Iris pigment epithelial cell (primary cell): ENCODE results near the gene ANKRD55.
"Not testable (repeated sequence)": the region's sequence is repeated elsewhere in the genome, so short reads cannot be mapped to it uniquely, and the experiment has no call there.

Experiments used
- DNase-seq: peaks from one replicate; pipeline ENCODE4 v3.0.0-alpha.2; 2011; ENCODE audit warnings: low read depth

Gene ANKRD55

DNA sequence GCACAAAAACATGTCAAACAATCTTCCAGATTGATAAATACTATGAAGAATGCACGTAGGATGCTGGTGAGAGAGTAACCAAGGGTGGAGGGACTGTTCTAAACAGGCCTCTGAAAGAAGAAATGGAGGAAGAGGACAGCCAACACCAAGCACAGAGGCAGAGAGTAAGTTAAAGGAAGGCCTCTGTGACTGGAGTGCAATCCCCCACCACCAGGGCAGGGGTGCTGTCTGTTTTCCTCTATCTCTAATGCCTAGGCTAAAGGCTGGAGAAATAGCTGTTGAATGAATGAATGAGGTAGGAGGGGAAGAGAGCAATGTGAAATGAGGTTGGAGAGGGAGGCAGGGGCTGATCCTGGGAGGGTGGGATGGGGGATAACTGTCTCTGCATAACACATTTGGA is 88.9 kb downstream of the ANKRD55 start:
- no peak for DNase-seq

DNA sequence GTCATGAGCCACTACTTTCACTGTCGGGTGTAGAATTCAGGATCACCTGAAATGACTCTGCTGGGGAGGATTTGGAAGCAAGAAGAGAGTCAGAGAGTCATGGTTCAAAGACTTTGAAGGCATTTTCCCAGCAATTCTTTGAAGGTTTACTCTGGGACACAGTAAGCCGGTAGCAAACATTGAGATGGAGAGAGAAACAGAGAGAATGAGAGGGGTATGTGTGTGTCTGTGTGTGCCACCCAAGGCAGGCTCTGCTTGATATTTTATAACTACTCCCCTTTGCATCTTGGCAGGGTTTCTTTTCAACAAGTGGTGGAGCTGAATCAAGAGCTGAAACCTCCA is 89.8 kb downstream of the ANKRD55 start:
- DNase-seq, result no peak

DNA sequence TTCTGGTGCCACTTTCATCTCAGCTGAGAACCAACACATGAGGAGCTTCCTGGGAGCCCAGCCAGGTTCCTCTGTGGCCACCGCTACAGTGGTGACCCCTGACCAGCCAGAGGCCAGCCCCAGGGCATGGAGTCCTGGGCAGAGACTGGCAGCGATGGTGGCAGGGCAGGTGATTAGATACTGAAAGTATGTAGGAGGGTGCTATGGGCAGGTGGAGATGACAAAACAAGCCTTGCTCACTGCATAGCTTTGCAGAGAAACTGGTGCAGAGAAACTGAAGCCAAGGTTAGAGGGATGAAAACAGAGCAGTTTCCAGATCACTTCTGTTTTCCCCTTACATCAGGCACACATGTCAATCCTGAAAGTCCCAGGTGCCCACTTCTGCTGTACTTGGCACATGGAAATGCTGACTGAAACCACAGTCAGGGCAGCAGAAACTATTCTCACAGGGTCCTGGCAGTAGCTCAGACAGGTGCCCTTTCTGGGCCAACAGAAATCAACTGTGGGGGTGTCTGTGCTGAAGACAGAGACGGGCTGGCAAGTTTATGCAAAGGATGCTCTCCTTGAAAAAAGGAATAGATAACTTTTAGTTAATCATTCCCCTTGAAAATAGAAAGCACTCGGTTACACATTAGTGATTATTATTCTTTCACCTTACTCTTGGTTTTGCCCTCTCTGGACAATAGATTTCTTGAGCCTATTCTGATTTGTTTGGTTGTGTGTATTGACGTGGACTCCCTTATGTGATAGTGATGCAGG is 90.3 kb downstream of the ANKRD55 start:
- no peak for DNase-seq

DNA sequence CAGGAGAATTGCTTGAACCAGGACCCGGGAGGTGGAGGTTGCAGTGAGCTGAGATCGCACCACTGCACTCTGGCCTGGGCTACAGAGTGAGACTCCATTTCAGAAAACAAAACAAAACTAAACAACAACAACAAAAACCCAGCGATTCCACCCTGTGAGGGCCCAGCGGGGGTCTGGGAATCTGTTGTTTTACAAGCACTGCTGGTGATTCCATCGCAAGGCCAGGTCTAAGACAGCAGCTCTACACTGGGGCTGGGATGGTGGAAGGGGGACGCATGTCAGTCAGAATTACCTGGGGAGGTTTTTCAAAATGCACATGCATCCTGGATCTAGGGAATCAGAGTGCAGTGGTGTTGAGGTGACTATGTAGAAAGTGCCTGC is 90.9 kb downstream of the ANKRD55 start:
- no peak for DNase-seq

DNA sequence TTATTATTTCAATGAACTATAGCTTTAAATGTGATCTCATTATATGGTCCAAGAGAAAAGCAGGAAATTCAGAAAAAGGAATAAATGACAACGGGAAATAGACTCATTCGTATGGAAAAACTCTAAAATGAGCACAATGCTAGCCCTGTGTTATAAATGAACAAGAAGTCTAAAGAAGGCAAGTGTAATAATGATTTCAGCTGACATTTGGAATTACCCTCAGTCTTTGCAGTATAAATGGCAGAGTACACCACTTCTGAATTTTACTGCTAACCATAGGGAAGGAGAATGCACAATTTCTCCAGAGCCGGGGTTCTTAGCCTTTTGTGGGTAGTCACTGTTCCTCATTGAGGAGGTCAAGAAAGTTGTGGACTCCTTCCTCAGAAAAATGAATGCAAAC is 93.1 kb downstream of the ANKRD55 start:
- no peak for DNase-seq

DNA sequence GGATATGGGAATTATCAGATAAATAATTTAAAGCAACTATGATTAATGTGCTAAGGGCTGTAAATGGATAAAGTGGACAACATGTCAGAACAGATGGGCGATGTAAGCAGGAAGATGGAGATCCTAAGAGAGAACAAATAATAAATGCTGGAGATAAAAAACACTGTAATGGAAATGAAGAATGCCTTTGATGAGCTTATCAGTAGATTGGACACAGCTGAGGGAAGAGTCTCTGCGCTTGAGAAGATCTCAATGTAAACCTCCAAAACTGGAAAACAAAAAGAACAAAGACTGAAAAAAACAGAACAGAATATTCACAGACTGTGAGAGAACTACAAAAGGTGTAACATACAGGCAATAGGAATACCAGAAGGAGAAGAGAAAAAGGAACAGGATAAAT is 102.5 kb downstream of the ANKRD55 start:
- no peak for DNase-seq

DNA sequence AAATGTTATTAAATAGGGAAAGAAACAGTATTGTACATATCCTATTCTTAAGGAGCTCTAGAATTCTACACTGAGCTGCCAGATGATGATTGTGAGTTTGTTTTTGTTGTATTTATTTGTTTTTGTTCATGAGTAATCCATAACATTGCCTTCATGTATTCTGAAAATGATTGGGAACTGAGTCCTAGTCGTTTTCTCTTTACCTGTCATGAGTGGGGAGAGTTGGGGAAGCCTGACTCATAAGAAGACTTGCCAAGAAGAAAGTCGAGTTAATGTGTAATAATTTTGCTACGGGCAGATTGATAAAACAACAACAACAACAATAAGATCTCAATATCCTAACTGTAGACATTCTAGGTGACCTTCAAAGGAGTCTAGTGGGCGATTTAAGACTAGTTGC is 103.8 kb downstream of the ANKRD55 start:
- DNase-seq, result peak; percentile 29

DNA sequence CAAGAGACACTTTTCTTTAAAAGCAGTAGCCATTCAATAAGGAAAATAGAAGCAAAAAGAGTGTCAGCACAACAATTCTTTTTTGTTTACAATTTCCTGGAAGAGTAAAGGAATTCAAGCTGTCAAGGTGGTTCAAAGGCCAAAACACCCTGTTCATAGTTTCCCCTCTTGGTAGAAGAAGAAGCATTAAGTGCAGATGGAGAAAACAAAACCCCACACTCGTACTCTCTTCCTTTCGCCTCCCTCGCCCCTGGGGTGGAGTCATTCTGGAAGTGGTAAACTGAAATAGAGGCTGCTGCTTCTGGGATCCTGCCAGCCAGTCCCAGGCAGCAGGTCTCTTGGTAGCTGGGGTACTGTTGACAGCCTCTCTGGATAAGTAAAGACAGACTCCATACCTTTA is 105.0 kb downstream of the ANKRD55 start:
- DNase-seq, result no peak

DNA sequence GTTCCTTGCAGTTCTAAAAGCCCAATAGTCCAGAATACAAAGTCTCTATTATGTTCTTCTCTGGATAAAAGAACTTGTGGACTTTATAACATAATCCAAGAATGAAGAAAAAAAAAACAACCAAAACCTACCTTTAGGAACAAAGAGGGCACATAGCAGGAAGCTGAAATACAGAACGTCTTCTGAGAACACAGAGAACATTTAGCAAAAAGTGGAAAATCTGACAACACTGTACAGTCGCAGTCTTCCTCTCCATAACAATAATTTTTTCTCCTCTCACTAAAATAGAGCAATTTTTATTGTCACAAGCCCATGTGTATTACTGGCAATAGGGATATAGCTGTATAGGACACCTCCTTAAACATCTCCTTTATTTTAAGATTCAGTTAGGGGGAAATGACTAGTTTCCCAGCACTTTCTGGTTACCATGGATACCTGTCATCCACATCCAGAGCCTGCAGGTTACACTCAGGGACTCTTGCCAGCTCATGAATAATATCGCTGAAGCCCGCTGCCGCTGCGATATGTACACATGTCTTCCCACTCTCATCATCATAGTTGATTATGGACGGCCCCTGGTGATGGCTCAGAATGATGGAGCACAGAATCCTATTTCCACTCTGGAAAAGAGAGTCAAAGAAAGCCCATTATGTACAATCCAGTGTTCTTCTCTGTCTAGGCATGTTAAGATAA is 106.5 kb downstream of the ANKRD55 start:
- peak; percentile 60 for DNase-seq

DNA sequence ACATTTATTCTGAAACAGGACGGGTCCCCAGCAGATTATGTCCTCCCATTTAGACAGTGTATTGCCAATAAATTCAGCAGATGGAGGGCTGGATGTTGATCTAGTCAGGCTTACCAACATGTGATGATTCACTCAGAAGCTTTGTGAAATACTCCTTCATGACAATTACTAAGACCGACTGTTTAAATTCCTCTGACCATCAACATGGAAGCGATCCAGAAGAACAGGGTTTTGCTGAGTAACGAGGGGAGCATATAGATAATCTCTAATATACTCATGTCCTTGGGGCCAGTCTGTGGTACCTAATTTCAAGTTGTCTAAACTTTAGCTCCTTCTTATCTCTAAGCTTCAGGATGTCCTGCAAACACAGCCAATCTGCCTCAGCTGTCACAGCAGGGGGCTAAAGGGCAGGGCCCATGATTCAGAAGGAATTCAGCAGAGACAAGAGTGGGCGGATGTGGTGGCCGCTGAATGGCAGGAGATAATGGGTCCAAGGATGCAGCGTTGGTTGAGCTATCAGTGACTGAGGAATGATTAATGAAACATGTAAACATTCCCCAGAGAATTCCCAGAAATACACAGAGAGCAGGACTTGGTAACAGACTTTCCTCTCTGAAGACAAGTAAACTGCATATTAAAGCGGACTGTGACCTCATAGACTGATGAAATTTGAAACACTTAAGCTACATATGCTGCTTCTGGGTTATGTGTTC is 109.4 kb downstream of the ANKRD55 start:
- peak; percentile 99 for DNase-seq

DNA sequence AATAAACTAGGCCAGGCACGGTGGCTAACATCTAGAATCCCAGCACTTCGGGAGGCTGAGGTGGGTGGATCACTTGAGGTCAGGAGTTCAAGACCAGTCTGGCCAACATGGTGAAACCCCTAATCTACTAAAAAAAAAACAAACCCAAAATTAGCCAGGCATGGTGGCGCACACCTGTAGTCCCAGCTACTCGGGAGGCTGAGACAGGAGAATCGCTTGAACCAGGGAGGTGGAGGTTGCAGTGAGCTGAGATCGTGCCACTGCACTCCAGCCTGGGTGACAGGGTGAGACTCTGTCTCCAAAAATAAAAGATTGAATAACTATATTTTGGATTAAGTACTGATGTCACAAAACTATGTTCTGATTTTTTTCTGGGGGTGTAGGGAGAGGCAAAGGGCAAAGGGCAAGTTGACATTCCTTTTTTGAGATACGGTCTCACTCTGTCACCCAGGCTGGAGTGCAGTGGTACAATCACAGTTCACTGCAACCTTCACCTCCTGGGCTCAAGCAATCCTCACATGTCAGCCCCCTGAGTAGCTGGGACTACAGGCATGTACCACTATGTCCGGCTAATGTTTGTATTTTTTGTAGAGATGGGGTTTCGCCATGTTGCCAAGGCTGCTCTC is 110.7 kb downstream of the ANKRD55 start:
- DNase-seq, result not testable (repeated sequence)

DNA sequence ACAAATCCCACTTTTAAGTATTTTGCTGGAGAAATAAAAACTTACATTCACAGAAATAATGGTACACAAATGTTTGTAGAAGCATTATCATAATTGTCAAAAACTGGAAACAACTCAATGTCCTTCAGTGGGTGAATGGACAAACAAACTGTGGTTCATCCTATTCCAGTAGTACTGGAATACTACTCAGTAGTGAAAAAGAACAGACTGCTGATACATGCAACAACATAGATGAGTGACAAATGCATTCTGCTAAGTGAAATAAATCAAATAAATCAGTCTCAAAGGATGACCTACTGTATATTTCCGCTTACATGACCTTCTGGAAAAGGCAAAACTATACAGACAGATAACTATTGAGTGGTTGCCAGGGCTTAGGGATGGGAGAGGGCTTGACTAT is 114.1 kb downstream of the ANKRD55 start:
- DNase-seq, result no peak

DNA sequence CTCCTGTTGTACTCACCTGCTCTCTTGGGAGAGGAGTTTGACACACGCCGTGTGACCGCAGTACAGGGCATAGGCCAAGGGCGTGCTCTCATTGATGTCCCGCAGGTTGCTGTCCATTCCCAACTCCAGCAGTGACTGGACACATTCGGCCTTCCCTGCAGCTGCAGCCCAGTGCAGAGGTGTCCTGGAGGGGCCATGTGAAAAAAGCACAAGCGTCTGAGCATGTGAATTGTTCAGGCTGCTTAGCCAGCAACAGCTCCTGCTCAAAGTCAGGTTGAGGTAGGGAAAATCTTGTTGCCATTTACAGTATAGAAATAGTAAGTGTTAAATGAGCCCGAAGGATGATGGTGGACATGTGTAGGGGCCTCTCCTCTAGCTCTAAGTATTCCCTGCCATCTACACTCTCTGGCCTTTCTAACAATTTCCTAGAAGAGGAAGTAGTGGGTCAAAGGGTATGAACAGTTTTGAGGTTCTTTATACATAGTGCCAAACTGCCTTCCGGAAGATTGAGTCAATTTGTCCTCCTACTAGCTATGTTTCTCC is 116.5 kb downstream of the ANKRD55 start:
- no peak for DNase-seq

DNA sequence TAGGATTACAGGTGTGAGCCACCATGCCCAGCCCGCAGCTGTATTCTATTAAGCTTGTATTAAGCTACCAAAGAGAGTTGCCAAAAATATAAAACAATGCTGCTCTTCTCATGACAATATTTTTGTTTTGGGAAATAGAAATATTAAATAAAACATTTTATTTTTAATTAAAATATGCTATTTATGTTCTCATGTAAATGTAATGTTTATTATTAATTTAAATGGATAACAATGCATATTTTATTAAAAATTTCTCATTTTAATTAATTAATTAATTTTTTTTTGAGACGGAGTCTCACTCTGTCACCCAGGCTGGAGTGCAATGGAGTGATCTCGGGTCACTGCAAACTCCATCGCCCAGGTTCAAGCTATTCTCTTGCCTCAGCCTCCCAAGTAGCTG is 117.5 kb downstream of the ANKRD55 start:
- no peak for DNase-seq

DNA sequence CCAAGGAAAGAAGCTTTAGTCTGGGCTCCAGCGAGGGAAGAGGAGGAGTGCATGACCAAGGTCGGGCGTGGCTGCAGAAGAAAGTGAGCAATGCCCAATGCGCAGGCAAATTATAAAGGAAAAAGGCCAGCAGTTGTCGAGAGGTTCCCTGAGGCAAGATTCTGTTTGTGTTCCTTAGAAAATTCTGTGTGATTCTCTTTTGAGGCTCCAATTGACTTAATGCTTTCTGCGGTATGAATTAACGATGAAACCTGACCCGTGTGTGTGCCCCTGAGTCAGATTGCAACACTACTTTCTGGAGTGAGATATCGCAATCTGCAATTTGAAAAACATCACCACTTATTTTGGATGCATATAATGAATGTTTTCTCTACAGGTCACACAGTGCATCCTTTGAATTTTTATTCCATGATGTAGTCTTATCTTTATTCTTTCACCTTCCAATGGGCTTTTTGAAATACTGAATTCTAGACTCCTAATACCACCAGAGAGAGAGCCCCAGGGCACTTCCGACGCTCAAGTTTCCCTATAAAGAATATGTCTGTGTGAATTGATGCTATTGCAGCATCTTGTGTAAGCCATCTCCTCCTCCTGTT is 120.5 kb downstream of the ANKRD55 start:
- DNase-seq, result peak; percentile 86

DNA sequence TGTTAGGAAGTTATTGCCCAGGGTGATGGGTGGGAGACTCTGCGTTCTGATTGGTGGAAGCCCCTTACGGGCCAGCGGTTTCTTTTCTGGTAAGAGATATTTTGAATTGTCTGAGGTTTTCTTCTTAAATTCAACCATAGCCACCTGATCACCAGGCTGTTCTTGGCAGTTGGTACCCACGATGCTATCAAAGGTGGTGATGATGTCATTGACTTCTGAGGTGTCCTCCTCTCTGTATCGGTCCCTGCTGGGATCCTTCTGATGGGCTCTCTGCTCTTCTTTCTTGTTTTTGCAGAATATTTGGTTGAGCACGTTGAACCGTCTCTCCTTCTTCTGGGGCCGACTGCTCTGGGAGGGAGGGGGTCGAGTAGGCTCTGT is 121.7 kb downstream of the ANKRD55 start:
- DNase-seq, result no peak

DNA sequence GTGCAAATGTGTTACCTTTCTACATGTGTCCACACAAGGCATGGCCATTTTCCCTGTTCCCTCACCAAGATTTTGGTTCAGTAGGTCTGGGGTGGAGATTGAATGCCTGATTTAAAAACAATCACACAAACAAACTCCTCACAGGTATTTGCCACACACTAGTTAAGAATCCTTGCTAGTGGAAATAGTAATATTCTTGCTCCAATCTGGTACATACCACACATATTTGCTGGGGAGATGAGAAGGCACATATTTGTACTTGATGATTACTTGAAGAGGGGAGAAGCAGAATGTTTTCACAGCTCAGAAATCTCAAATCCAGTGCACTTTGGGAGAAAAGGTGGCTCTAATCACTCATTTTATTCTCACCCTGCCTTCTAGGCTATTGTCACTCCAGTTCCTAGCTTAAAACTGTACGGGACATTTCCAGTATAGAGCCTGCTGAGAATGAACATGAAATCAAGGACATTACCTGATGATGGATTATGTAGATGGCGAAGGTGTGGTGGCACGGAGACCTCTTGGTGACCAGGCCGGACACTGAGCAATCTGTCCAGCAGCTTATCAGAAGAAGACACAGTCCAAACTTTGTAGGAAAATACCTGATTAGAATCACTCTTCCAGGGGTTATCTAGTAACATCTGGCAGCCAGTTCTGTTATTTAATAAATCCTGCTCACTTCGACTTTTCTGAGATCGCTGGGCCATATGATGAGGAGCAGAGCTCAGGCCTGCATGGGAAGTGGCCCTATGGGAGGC is 122.3 kb downstream of the ANKRD55 start:
- peak; percentile 71 for DNase-seq

DNA sequence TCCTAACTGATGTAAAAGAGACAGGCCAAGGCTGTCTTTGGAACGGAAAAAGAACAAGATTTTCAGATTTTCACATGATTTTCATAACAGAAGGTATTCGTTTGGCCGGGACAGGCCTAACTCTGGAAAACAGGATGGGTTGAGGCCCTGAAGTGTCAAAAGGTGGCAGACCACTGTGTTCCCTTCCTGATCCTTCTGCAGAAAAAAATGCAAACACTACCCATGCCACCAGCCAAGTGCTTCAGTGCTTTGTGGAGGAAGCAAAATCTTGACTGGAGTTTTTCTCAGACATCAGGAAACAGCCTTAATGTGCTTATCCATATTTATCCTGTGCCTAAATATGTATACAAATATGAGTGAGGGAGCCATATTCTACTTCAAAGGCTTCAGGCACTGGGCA is 124.9 kb downstream of the ANKRD55 start:
- DNase-seq, result no peak

DNA sequence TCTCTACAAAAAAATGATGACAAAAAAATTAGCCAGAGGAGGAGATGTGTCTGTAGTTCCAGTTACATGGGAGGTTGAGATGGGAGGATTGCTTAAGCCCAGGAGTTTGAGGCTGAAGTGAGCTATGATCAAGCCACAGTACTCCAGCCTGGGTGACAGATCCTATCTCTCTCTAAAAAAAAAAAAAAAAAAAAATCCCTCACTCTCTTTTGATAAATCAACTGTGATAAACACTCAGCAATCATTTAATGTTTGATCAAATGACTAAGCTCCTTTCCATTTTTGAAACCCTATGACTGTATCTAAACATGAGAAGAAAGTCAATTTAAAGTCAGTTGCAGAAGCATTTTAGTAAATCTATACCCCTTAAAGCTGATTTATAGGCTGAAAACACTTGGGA is 126.3 kb downstream of the ANKRD55 start:
- no peak for DNase-seq

DNA sequence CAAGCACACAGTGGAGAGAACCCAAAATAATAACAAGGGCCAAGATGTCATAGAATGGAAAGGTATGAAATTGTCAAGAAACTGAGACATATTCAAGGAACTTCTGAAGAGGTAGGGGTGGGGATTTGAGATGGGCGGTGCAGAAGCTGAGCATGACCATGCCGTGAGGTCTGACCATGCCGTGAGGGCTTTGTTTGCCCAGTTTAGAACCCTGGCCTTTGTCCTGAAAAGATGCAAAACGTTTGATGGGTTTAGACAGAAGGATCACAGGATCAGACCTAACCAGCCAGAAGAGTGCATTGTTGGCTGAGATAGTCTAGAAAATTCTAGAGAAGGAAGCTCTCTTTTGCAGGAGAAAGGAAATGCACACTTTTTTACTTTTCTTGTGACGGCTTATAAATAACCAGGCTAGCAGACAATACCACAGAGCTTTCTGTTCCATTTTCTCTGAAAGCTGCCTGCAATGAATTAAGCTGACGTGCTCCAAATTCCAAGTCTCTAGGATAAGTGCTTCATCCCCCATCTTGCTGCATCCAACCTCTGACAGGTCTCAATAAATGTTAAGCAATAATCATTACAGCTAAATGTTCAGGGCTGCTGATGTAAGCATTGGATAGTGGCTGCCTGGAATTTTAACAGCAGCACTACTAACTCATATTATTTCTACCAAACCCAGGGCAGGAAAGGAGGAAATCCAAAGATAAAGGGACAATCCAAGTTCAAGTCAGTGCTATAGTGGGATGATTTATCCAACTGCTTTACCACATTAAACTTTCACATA is 127.4 kb downstream of the ANKRD55 start:
- DNase-seq, result no peak

DNA sequence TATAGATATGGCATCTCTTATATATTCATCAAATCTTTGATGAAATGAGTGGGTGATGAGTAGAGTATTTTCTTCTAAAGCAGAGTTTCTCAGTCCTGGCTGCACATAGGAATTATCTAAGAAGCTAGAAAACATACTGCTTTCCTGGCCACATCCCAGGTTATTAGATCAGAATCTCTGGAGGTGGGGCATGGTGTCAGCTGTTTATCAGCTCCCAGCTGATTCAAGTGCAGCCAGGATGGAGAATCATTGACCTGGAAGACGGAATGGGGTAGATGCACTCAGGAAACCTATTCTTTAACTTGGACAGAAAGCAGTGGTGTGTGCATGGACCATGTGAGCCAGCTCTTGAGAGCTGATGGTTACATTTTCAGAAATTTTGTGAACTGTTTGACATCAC is 130.2 kb downstream of the ANKRD55 start:
- peak; percentile 49 for DNase-seq
